WI38 (cell line): ENCODE results near the gene GMCL2.

Experiments used
- H3K4me3 ChIP-seq: 2 replicates; pipeline ENCODE4 v1.5.1; 2011; ENCODE audit warnings: low read depth, mild to moderate bottlenecking, control low read depth, low read length
- CTCF ChIP-seq: IDR thresholded peaks from 2 replicates; pipeline ENCODE4 v1.5.1; 2012; ENCODE audit warnings: low read depth, mild to moderate bottlenecking, control low read depth, low read length

GMCL2 gene

GRCh38 chr5:178187014-178187413 lies at the start of gene GMCL2:
GMCL2 (minus strand) TSS chr5:178187371; CDS start chr5:178187299, 72 bp downstream.
- TF ChIP-seq CTCF = no peak
- no peak within 1 kb of the TSS for H3K4me3 ChIP-seq

DNA sequence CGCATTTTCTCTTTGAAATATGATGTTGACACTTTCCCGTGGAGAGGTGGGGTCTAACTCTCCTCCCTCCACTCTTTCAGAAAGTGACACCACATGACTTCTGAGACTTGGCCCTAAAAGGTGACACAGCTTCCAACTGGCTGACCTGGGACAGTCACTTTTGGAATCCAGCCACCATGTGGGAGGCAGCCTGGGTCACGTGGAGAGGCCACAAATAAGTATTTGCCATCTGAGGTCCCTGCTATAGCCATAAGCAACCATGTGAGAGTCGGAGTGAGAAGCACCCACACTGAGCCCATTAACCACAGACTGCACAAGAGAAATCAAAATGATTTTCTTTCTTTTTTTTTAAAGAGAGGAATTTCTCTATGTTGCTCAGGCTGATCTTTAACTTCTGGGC lies 49.5 kb upstream of the GMCL2 start:
- TF ChIP-seq CTCF = no peak
- H3K4me3 ChIP-seq = no peak overlapping the region

GRCh38 chr5:178236126-178236525 lies 49.0 kb upstream of the GMCL2 start:
- H3K4me3 ChIP-seq = no peak overlapping the region
- no peak for TF ChIP-seq CTCF

DNA sequence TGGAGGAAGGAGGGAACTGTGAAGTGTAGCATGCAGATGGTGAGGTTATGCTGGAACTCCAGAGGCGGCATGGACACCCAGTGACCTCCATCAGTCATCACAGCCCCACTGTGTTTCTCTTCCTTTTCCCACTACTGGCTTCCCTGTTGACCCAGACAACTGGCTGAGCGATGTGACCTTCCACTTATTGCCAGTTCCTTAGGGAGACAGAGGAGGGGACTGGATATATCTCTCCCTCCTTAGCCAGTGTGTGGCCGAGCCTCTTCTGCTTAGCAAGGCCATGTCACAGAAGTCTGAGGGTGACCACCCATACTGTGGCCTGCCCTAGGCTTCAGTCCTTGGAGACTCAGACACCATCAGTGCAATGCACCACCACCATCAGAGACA lies 48.4 kb upstream of the GMCL2 start:
- TF ChIP-seq CTCF = no peak
- no peak overlapping the region for H3K4me3 ChIP-seq

DNA sequence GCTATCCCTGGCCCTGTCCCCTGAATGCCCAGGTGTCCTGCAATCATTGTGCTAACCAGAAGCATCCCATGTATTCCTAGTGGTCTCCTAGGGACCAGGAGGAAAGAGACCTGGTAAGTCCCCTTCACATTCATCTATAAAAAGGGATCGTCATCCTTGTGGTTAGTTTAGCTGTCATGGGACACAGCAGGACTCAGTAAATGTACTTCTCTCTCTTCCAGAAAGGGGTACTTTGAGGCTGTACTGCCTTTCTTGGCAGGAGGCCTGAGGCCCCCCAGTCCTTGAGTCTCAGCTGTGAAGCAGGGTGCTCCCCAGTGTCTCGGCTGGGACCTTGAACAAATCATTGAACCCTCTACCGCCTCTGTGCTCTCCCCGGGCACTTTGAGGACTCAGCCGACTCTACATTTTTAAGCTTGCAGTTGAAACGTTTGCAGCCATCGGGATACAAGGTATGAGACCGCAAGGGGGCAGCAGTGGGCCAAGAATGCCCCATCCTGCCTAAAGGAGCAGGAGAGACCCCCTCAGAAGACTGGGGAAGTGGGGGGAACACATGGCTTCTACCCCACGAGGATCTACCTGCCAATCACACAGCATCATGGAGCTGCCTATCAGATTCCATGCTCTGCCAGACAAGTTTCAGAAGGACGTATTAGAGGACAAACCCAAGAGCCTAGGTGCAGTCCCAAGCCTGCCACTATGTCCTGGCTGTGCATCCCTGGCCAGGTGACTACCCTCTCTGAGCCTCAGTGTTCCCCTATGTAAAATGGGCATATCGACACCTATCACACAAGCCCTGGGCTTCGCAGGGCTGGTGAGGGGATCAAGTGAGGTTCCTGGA lies 47.8 kb upstream of the GMCL2 start:
- no peak overlapping the region for H3K4me3 ChIP-seq
- TF ChIP-seq CTCF = peak; percentile 61

DNA sequence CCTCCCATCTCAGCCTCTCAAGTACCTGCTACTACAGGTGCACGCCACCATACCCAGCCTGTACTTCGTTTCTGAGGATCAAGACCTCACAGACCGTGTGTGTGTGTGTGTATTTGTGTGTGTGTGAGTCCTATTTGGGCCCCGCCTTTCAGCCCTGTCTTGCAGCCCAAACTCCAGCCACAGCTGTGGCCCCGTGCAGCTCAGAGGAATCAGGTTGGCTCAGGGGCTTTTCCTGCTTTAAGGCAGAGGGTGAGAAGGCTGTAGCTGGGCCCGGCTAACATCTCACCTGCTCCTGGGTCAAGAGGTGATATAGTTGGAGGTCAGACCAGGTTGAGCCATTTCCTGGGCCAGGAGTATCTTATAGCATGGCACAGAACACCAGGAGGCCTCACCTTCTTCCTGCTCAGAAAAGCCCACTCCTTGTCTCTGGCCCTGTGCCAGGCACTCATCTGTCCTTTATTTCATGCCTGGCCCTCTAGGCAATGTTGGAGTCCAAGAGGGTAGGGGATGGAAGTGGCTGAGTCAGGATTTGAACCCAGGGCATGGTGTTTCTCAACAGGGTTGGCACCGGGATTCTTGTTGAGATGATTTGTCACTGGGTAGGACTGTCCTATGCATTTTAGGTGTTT lies 47.1 kb upstream of the GMCL2 start:
- TF ChIP-seq CTCF = no peak

DNA sequence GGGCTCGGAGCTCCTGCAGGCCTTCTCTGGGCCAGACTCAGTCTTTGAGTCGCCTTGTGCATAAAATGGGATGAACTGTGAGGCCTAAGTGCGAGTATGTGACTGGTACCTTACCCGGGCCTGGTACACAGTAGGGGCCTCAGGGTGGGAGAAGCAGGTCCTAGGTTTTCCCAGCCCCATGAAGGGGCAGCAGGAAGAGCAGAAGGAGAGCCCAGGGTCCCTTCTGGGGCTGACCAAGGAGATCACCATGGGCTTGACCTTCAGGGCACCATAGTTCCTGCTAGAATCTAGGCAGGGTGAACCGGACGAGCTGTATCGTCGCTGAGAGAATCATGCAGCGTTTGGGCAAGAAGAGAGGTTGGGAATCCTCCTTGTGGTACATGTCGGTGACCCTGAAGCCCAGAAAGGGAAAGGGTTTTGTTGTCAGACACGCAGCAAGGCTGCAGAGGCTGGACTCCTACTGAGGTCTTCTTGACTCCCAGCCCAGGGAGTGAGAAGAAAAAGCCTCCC lies 45.8 kb upstream of the GMCL2 start:
- TF ChIP-seq CTCF = no peak
- peak overlapping the region; percentile 85 for H3K4me3 ChIP-seq

More for the DNA sequence above, 47.1 kb upstream of the GMCL2 start:
- no peak overlapping the region for H3K4me3 ChIP-seq
